Endodermal cell (in vitro differentiated cells): ENCODE measurements around the gene OTOF. TPM values are rescaled to one million over a fixed set of nuclear protein-coding genes. Genes with fewer than 3 reads are reported as not detected.

ENCODE experiments used
- DNase-seq: peaks from one replicate; pipeline ENCODE4 v3.0.0-alpha.2; 2017
- H3K27ac ChIP-seq: 2 replicates; pipeline ENCODE4 v1.5.1; 2013; ENCODE audit warnings: mild to moderate bottlenecking, low read depth, low read length, moderate library complexity
- H3K27me3 ChIP-seq: 2 replicates; pipeline ENCODE4 v1.6.1; 2013; ENCODE audit warnings: mild to moderate bottlenecking, low read length, moderate library complexity; ENCODE audit not compliant: insufficient read depth, control insufficient read depth, poor library complexity, severe bottlenecking
- H3K36me3 ChIP-seq: 2 replicates; pipeline ENCODE4 v1.7.0; 2013; ENCODE audit warnings: mild to moderate bottlenecking, low read length, moderate library complexity; ENCODE audit not compliant: control insufficient read depth, insufficient read depth
- H3K4me1 ChIP-seq: one replicate; pipeline ENCODE4 v1.7.0; 2013; ENCODE audit warnings: low read length; ENCODE audit not compliant: control insufficient read depth, insufficient read depth
- H3K4me3 ChIP-seq: 2 replicates; pipeline ENCODE4 v1.5.1; 2013; ENCODE audit warnings: mild to moderate bottlenecking, low read length, moderate library complexity
- H3K9ac ChIP-seq: 2 replicates; pipeline ENCODE4 v1.6.1; 2013; ENCODE audit warnings: mild to moderate bottlenecking, low read length, moderate library complexity; ENCODE audit not compliant: poor library complexity, severe bottlenecking; ENCODE audit errors: extremely low read depth
- H3K9me3 ChIP-seq: 2 replicates; pipeline ENCODE4 v1.6.1; 2013; ENCODE audit warnings: mild to moderate bottlenecking, low read length, moderate library complexity; ENCODE audit not compliant: control insufficient read depth
- H3K27ac Mint-ChIP-seq: 2 replicates; pipeline ENCODE4 v1.8.0; 2020; ENCODE audit warnings: mixed read lengths
- H3K27me3 Mint-ChIP-seq: 2 replicates; pipeline ENCODE4 v1.8.0; 2021; ENCODE audit warnings: mild to moderate bottlenecking, mixed read lengths; ENCODE audit not compliant: insufficient read depth
- H3K36me3 Mint-ChIP-seq: 2 replicates; pipeline ENCODE4 v1.8.0; 2020; ENCODE audit warnings: low read depth, mixed read lengths
- H3K4me1 Mint-ChIP-seq: 2 replicates; pipeline ENCODE4 v1.8.0; 2020; ENCODE audit warnings: mixed read lengths
- H3K4me3 Mint-ChIP-seq: 2 replicates; pipeline ENCODE4 v1.8.0; 2020; ENCODE audit warnings: mild to moderate bottlenecking, moderate library complexity, mixed read lengths
- H3K9me3 Mint-ChIP-seq: 2 replicates; pipeline ENCODE4 v1.8.0; 2020; ENCODE audit warnings: mild to moderate bottlenecking, mixed read lengths
- CTCF ChIP-seq: fragments of 200-600 bp; sonication (generic); conservative IDR thresholded peaks from 2 replicates; pipeline ENCODE4 v1.5.0; 2021; ENCODE audit warnings: antibody characterized with exemption, mild to moderate bottlenecking
- WGBS, 2 experiments: methylation state at CpG; one replicate each; pipeline versions ENCODE4 v1.1.5 to v1.1.7; 2013; ENCODE audit warnings: missing lambda C conversion rate in 2 of 2, mixed read lengths in 1 of 2; ENCODE audit not compliant: insufficient coverage in 1 of 2, insufficient read length in 1 of 2; 5-methylcytosine and 5-hydroxymethylcytosine counted together
- total RNA-seq, 2 donors: library from RNA; stranded (reverse); fragmentation: NEBNext Ultra II Directional in 1 of 2; extraction: Animal tissue kit (Norgen Biotek cat#: 25700) in 1 of 2; gene quantifications; 2 replicates in 1 of 2; 3 replicates in 1 of 2; pipeline ENCODE4 v1.2.1, GENCODE V29; 2021

The OTOF gene
- total RNA-seq, 2 donors from 2014 or later = 1.1 to 1.2 TPM

- H3K27ac Mint-ChIP-seq = no peak overlapping the region
- Histone ChIP-seq H3K4me3 (no peak overlapping the region), H3K36me3 (no peaks in the 10 kb centered on the region), H3K27me3 (peaks cover 16% of the 10 kb centered on the region), H3K27ac (no peak overlapping the region), H3K9me3 (no peaks in the 10 kb centered on the region), H3K9ac (no peak overlapping the region), H3K4me1 (no peaks in the 10 kb centered on the region)
- H3K9me3 Mint-ChIP-seq = no peaks in the 10 kb centered on the region
- no peaks in the 10 kb centered on the region for H3K36me3 Mint-ChIP-seq
- DNase-seq = no peak
- TF ChIP-seq CTCF = no peak
- 93 to 94% methylated on average over 5 of the region's 5 CpGs for WGBS, 2 experiments
- peaks cover 22% of the 10 kb centered on the region for H3K27me3 Mint-ChIP-seq
- H3K4me3 Mint-ChIP-seq = no peak overlapping the region
- H3K4me1 Mint-ChIP-seq = peaks cover 3% of the 10 kb centered on the region
These were observed 30.0 kb upstream of the OTOF start for GRCh38 chr2:26507932-26508331.

GRCh38 chr2:26507088-26507487 lies 29.2 kb upstream of the OTOF start:
- H3K36me3 ChIP-seq = no peaks in the 10 kb centered on the region
- no peaks in the 10 kb centered on the region for H3K36me3 Mint-ChIP-seq
- no peak for DNase-seq
- no peaks in the 10 kb centered on the region for H3K4me1 ChIP-seq
- no peak overlapping the region for H3K4me3 Mint-ChIP-seq
- peaks cover 22% of the 10 kb centered on the region for H3K27me3 Mint-ChIP-seq
- H3K27ac Mint-ChIP-seq = no peak overlapping the region
- H3K27me3 ChIP-seq = peaks cover 16% of the 10 kb centered on the region
- no peak overlapping the region for H3K9ac ChIP-seq
- peaks cover 3% of the 10 kb centered on the region for H3K4me1 Mint-ChIP-seq
- TF ChIP-seq CTCF = no peak
- H3K4me3 ChIP-seq = no peak overlapping the region
- H3K9me3 Mint-ChIP-seq = no peaks in the 10 kb centered on the region
- H3K27ac ChIP-seq = no peak overlapping the region
- no peaks in the 10 kb centered on the region for H3K9me3 ChIP-seq

GRCh38 chr2:26506279-26506678 lies 28.4 kb upstream of the OTOF start:
- no peak for TF ChIP-seq CTCF
- Histone ChIP-seq H3K9ac (no peak overlapping the region), H3K4me3 (no peak overlapping the region), H3K36me3 (no peaks in the 10 kb centered on the region), H3K27me3 (peaks cover 16% of the 10 kb centered on the region), H3K27ac (no peak overlapping the region), H3K4me1 (no peaks in the 10 kb centered on the region), H3K9me3 (no peaks in the 10 kb centered on the region)
- 88 to 100% methylated on average over 1 to 4 of the region's 4 CpGs for WGBS, 2 experiments
- Mint-ChIP-seq H3K4me3 (no peak overlapping the region), H3K9me3 (no peaks in the 10 kb centered on the region), H3K27me3 (peaks cover 23% of the 10 kb centered on the region), H3K36me3 (no peaks in the 10 kb centered on the region), H3K4me1 (peaks cover 3% of the 10 kb centered on the region), H3K27ac (no peak overlapping the region)
- no peak for DNase-seq
